Measurements from ENCODE around the gene CHRNB4.
"Not testable (repeated sequence)": the region's sequence is repeated elsewhere in the genome, so short reads cannot be mapped to it uniquely, and the experiment has no call there.

Gene CHRNB4

GRCh38 chr15:78641102-78641748, at the start of gene CHRNB4:
Gene CHRNB4 (minus strand): TSS chr15:78641210. CDS start chr15:78641133, 77 bp downstream.
- no peak for DNase-seq (ENCODE audit: low spot score)

- no peak for DNase-seq (ENCODE audit: low spot score)
Observed at GRCh38 chr15:78689626-78690025, 48.6 kb upstream of the CHRNB4 start.

GRCh38 chr15:78685925-78686324, 44.9 kb upstream of the CHRNB4 start:
- DNase-seq (ENCODE audit: low spot score), result no peak

- no peak for DNase-seq (ENCODE audit: low spot score)
Observed at GRCh38 chr15:78685159-78685921, 44.3 kb upstream of the CHRNB4 start.

GRCh38 chr15:78684657-78685056, 43.6 kb upstream of the CHRNB4 start:
- no peak for DNase-seq (ENCODE audit: low spot score)

GRCh38 chr15:78683599-78683998, 42.6 kb upstream of the CHRNB4 start:
- not testable (repeated sequence) for DNase-seq (ENCODE audit: low spot score)

GRCh38 chr15:78682693-78683410, 41.8 kb upstream of the CHRNB4 start:
- no peak for DNase-seq (ENCODE audit: low spot score)

GRCh38 chr15:78682004-78682651, 41.1 kb upstream of the CHRNB4 start:
- no peak for DNase-seq (ENCODE audit: low spot score)

- no peak for DNase-seq (ENCODE audit: low spot score)
Observed at GRCh38 chr15:78681281-78682003, 40.4 kb upstream of the CHRNB4 start.

- DNase-seq (ENCODE audit: low spot score), result no peak
Observed at GRCh38 chr15:78680431-78681075, 39.5 kb upstream of the CHRNB4 start.

GRCh38 chr15:78679089-78679511, 38.1 kb upstream of the CHRNB4 start:
- no peak for DNase-seq (ENCODE audit: low spot score)

- DNase-seq (ENCODE audit: low spot score), result no peak
Observed at GRCh38 chr15:78676424-78677110, 35.6 kb upstream of the CHRNB4 start.

GRCh38 chr15:78675617-78676360, 34.8 kb upstream of the CHRNB4 start:
- DNase-seq (ENCODE audit: low spot score), result no peak

- DNase-seq (ENCODE audit: low spot score), result no peak
Observed at GRCh38 chr15:78675206-78675605, 34.2 kb upstream of the CHRNB4 start.

GRCh38 chr15:78673917-78674444, 33.0 kb upstream of the CHRNB4 start:
- no peak for DNase-seq (ENCODE audit: low spot score)

- DNase-seq (ENCODE audit: low spot score), result no peak
Observed at GRCh38 chr15:78673476-78673875, 32.5 kb upstream of the CHRNB4 start.

- no peak for DNase-seq (ENCODE audit: low spot score)
Observed at GRCh38 chr15:78672285-78673014, 31.4 kb upstream of the CHRNB4 start.

GRCh38 chr15:78671626-78672211, 30.7 kb upstream of the CHRNB4 start:
- no peak for DNase-seq (ENCODE audit: low spot score)

Measured in pons (tissue), 1 donor.